Stimulated activated CD4-positive, alpha-beta T cell treated with anti-CD3 and anti-CD28 coated beads, Interleukin-4, amount 100 ng/mL, for 4 hours (primary cell): ENCODE data around the gene BCAN.

ENCODE experiments used
- DNase-seq, 2 experiments: peaks; one replicate each; pipeline ENCODE4 v3.0.0-alpha.2; 2020

The BCAN gene

GRCh38 chr1:156704166-156704711 lies 62.3 kb downstream of the BCAN start:
- DNase-seq, result no peak

GRCh38 chr1:156704930-156705320 lies 63.0 kb downstream of the BCAN start:
- peak; percentile 33 to 36 for DNase-seq

DNA sequence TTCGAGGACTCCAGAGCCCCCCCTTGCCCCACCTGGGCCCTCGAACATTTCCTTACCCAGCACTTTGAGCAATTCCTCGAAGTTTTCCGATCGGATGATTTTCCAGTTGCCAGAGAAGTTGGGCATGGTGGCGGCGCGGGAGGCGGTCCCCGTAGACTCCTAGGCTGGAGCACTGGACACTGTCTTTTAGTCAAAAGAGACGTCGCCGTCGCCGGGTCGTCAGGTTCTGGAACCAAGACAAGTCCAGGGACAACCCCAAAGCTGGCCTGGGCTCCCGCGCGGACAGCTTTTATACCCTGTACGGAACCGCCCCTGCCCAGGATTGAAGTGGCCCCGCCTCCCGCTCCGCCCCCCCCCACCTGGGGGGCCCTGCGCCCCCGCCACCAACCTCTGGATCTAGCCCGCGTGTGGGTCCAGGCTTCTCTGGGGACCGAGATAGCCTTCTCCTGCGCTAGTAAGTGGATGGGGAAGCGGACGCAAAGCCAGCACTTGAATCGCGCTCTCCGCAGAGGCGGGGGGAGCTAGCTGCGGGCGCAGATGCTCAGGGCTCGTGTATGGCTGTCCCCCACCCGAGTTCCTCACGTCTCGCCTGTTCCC lies 63.5 kb downstream of the BCAN start, which contains the start of gene CRABP2:
CRABP2 (minus strand) TSS at position 263 of the 597 bp plus-strand sequence; CDS start at position 126, 137 bp downstream.
- DNase-seq, result peak in 1 of 2 experiments; percentile 29

- peak; percentile 54 to 74 for DNase-seq
Observed at GRCh38 chr1:156705918-156706656, 64.2 kb downstream of the BCAN start.

- peak in 1 of 2 experiments; percentile 29 for DNase-seq
Observed at GRCh38 chr1:156706657-156707416, 64.9 kb downstream of the BCAN start.

DNA sequence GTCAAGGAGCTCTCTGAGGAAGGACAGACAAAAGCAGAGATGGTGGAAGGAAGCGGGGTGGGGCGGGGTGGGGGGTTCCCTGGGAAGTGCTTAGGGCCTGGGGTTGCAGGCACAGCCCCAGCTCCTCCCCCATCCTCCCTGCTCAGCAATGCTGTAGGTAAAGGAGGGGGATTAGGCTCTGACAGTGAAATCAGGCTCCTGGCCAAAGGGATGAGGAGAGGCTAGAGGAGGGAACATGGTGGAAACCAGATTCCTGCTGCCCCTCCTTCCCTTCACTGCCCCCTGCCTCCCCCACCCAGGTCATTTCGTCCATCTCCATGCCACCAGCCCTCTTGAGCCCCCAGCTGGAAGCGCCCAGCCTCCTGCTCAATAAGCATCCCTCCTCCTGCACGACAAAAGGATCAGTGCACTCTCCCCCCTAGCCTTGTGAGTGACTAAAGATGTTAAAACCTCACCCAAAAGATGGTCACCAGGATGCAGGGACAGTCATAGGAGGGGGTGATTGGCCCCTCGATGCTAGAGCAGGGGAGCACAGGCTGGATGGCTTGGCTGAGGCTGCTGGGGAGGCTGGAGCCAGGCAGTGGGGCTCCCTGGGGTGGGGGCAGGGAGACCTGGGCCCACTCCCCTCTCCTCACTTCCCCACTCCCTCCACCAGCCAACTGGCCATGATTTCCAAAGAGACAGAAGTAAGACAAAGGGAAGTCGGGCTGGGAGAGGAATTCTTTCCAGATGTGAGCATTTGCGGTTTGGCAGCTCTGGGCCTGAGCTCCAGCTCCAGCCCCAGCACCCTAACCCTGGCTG lies 65.7 kb downstream of the BCAN start:
- no peak for DNase-seq

DNA sequence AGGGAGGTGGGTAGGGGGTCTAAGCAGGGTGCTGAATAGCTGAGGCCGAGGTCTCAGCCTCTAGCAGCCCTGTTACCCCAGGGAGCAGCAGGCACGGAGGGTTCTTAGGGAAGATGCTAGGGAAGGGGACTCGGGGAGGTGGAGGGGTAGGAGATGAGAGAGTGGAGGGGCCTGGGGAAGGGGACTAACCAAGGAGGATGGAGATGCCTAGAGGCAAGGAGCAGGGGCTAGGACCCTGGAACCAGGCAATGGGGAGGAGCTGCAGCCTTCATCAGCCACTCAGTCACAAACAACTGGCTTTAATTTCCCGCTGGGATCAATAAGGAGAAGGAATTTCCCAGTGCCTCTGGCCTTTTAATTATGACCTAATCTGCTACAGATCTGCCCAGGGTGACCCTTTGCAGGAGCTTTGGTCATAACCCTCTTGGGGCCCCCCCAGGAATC lies 66.3 kb downstream of the BCAN start:
- no peak for DNase-seq

DNA sequence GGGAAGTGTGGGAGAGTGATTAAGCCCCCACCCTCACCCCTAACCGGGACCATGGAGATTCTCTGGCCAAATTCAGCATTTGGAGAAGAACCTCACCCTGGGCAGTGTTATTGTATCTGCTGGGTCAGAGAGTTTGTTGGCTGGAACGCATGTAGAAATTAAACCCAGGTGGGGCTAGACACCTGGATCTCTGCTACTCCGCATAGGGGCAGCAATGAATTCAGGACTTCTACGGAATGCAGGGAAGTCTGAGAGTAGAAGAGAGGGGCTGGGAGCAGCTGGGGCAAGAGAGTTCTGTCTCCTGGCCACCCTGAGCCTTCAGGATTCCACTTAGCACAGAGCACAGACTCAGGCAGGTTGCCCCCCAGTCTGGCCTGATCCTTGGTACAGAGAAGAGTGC lies 67.1 kb downstream of the BCAN start:
- DNase-seq, result no peak
